ENCODE measurements around the gene RSPH10B2. TPM values are rescaled to one million over a fixed set of nuclear protein-coding genes. Genes with fewer than 3 reads are reported as not detected.
"Not testable (repeated sequence)": the region's sequence is repeated elsewhere in the genome, so short reads cannot be mapped to it uniquely, and the experiment has no call there.

The RSPH10B2 gene
- polyA plus RNA-seq, 3 donors, result 1.5 to 2.0 (median 1.5) TPM

DNA sequence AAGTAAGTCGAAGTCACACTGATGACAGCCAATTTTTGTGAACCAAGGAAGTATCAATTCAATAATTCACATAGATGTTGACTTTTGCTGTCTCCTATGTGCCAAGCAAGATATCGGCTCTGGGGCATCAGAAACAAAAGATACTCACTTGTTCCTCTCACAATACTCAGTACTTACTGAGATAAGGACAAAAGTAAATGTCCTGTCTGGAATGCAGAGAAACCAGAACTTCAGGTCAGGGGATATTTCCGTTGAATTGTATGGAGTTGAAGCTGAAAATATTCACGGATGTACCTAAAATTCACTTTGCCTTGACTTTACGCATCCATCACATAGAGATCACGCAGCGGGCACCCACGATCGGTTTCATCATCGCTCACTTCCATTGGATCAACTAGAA, 83.2 kb downstream of the RSPH10B2 start:
- DNase-seq, result not testable (repeated sequence)

DNA sequence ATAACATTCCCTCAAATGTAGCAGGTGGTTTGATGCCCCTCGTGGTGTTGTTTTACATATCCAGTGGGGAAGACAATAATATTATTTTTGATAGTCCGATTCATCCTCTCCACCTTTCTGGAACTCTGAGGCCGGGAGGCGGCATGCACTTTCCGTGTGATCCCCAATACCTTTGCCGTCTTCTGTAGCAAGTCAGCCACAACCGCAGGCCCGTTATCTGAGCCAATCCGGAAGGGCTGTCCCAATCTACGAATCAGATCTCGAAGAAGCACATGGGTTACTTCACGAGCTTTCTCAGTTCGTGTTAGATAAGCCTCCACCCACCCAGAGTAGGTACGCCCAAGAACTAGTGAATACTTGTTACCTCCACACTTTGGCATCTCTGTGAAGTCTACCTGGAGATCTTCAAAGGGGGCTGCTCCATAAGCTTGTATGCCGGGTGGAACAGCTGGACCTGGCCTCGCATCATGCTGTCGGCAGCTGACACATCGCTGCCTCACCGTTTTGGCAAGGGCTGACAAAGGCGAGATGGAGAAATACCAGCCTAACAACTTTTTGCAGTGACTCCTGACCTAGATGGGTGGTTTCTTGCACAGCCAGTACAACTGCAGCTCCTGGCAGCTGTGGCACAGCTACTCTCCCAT, 88.5 kb downstream of the RSPH10B2 start:
- not testable (repeated sequence) for DNase-seq

DNA sequence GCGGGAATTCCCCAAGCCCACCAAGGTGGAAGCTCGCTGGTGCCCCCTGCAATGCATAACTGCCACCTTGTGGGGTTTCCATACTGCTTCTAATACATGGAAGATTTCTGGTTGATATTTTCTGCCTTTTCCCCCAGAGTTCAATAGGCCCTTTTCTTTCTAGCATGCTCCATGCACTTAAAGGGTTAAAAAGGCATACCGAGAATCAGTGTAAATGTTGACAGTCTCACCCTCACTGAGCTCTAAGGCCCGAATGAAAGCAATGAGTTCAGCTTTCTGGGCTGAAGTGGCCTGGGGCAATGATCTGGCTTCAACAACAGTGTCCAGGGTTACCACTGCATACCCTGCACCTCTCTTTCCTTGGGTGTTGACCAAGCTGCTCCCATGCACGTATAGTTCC, 89.2 kb downstream of the RSPH10B2 start:
- not testable (repeated sequence) for DNase-seq

DNA sequence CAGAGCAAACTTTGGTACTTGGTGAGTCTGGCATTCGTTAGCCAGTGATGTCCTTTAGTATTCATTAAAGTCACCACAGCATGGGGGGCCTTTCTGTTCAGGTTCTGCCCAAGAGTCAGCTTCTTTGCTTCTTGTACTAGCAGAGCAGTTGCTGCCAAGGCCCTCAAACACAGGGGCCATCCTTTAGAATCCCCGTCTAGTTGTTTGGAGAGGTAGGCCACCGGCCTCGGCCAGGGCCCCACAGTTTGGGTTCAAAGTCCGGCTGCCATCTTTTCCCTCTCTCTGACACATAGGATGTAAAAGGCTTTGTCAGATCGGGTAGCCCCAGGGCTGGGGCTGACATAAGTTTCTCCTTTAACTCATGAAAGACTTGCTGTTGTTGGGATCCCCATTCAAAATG, 89.8 kb downstream of the RSPH10B2 start:
- DNase-seq, result not testable (repeated sequence)

DNA sequence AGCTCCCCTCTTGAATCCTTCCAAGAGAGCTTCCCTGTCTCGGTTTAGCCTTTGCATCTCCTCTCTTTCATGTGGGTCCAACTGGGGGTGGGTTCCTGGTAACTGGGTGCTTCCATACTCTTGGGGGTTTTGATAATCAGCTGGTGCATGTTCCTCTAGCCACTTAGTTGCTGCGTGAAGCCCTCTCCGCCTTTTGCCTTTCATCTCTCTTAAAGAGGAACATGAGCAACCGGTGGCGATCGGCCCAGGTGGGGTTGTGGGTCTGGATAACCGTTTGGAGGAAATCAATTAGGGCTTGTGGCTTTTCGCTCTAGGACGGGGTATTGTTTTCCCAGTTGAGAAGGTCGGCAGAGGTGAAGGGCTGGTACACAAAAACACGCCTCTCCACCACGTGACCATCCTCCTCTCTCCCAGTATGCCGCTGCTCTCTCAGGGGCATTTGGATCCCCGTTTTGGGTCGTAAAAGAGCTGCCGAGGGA, 92.1 kb downstream of the RSPH10B2 start:
- DNase-seq, result not testable (repeated sequence)

DNA sequence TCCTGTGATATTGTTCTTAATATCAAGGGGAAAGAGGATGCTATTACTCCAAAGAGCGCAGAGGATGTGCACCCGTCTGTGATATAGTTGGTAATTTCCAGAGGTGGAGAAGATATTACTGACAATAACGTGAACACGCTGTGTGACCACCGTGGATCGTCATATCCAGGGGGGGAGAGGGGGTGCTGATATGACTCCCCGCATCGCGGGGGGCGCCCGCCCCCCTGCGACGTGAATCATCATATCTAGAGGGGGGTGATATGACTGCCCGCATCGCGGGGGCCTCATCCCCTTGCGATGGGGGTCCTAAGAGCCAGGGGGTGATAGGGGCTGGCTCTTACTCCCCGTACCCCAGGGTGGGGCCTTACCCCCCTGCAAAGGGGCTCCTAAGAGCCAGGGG, 93.8 kb downstream of the RSPH10B2 start:
- not testable (repeated sequence) for DNase-seq

Other genes starting within 250 kb of the RSPH10B2 start
- 1 to 10 TPM in 1 of 3 donors, under 1 TPM in 2; 0.63 to 1.3 (median 0.90) TPM for gene GRID2IP, start 202.6 kb upstream of the RSPH10B2 start, polyA plus RNA-seq (ENCODE audit: insufficient read length in 3 of 3)
- gene ZDHHC4, start 176.6 kb upstream of the RSPH10B2 start, polyA plus RNA-seq (ENCODE audit: insufficient read length in 3 of 3), result 10 to 100 TPM; 75.6 to 83.1 (median 79.8) TPM
- 10 to 100 TPM; 37.3 to 47.6 (median 40.5) TPM for gene INTS15, start 164.1 kb upstream of the RSPH10B2 start, polyA plus RNA-seq (ENCODE audit: insufficient read length in 3 of 3)
- 10 to 100 TPM; 14.7 to 19.7 (median 17.6) TPM for gene ZNF853, start 138.5 kb upstream of the RSPH10B2 start, polyA plus RNA-seq (ENCODE audit: insufficient read length in 3 of 3)
- 10 to 100 TPM; 45.1 to 58.2 (median 54.4) TPM for gene ZNF316, start 116.8 kb upstream of the RSPH10B2 start, polyA plus RNA-seq (ENCODE audit: insufficient read length in 3 of 3)
- 10 to 100 TPM; 35.1 to 39.4 (median 37.2) TPM for gene ZNF12, start 47.2 kb upstream of the RSPH10B2 start, polyA plus RNA-seq (ENCODE audit: insufficient read length in 3 of 3)
- 100 to 1,000 TPM in 1 of 3 donors, 10 to 100 TPM in 2; 51.2 to 102 (median 81.6) TPM for gene CCZ1B, start 72.2 kb downstream of the RSPH10B2 start, polyA plus RNA-seq (ENCODE audit: insufficient read length in 3 of 3)